ENCODE measurements around the gene FBXO22.
"Not testable (repeated sequence)": the region's sequence is repeated elsewhere in the genome, so short reads cannot be mapped to it uniquely, and the experiment has no call there.

Gene FBXO22

GRCh38 chr15:75866916-75867315, 36.8 kb upstream of the FBXO22 start:
- no peak for DNase-seq (ENCODE audit: low read depth)
- no peak overlapping the region for H3K4me3 ChIP-seq (ENCODE audit: control insufficient read depth, low read depth, low read length)
- no peak for TF ChIP-seq CTCF (IDR thresholded peaks at IDR 0.05; ENCODE audit: control insufficient read depth, insufficient read depth, low read depth, low read length, missing control alignments)

GRCh38 chr15:75867449-75867848, 36.2 kb upstream of the FBXO22 start:
- no peak for DNase-seq (ENCODE audit: low read depth)
- TF ChIP-seq CTCF (IDR thresholded peaks at IDR 0.05; ENCODE audit: control insufficient read depth, insufficient read depth, low read depth, low read length, missing control alignments): no peak
- H3K4me3 ChIP-seq (ENCODE audit: control insufficient read depth, low read depth, low read length): no peak overlapping the region

GRCh38 chr15:75868019-75868418, 35.7 kb upstream of the FBXO22 start:
- TF ChIP-seq CTCF (IDR thresholded peaks at IDR 0.05; ENCODE audit: control insufficient read depth, insufficient read depth, low read depth, low read length, missing control alignments): no peak

GRCh38 chr15:75869446-75869845, 34.2 kb upstream of the FBXO22 start:
- no peak overlapping the region for H3K4me3 ChIP-seq (ENCODE audit: control insufficient read depth, low read depth, low read length)

More at GRCh38 chr15:75868019-75868418, 35.7 kb upstream of the FBXO22 start:
- H3K4me3 ChIP-seq (ENCODE audit: control insufficient read depth, low read depth, low read length): no peak overlapping the region
- no peak for DNase-seq (ENCODE audit: low read depth)

GRCh38 chr15:75871589-75871988, 32.1 kb upstream of the FBXO22 start:
- not testable (repeated sequence) for DNase-seq (ENCODE audit: low read depth); H3K4me3 ChIP-seq (ENCODE audit: control insufficient read depth, low read depth, low read length)

More at GRCh38 chr15:75869446-75869845, 34.2 kb upstream of the FBXO22 start:
- DNase-seq (ENCODE audit: low read depth): no peak
- no peak for TF ChIP-seq CTCF (IDR thresholded peaks at IDR 0.05; ENCODE audit: control insufficient read depth, insufficient read depth, low read depth, low read length, missing control alignments)

GRCh38 chr15:75872403-75872990, 31.2 kb upstream of the FBXO22 start:
- no peak for DNase-seq (ENCODE audit: low read depth)
- H3K4me3 ChIP-seq (ENCODE audit: control insufficient read depth, low read depth, low read length): no peak overlapping the region
- TF ChIP-seq CTCF (IDR thresholded peaks at IDR 0.05; ENCODE audit: control insufficient read depth, insufficient read depth, low read depth, low read length, missing control alignments): no peak

- DNase-seq (ENCODE audit: low read depth): no peak
- TF ChIP-seq CTCF (IDR thresholded peaks at IDR 0.05; ENCODE audit: control insufficient read depth, insufficient read depth, low read depth, low read length, missing control alignments): no peak
- no peak overlapping the region for H3K4me3 ChIP-seq (ENCODE audit: control insufficient read depth, low read depth, low read length)
Measured at GRCh38 chr15:75884041-75884440, 19.6 kb upstream of the FBXO22 start.

All from AG09309 (cell line).